Right lobe of liver (tissue), 4 donors: ENCODE data around the gene SNX9.

Source experiments
- CTCF ChIP-seq, 4 donors: fragments of 200-600 bp in 3 of 4; fragments of 450-650 bp in 1 of 4; IDR thresholded peaks; one replicate each; pipeline versions ENCODE4 v1.5.1 to v1.8.0; 2016 to 2022; ENCODE audit warnings: antibody characterized with exemption in 4 of 4, mild to moderate bottlenecking in 2 of 4
- POLR2A ChIP-seq: fragments of 450-650 bp; IDR thresholded peaks from one replicate; pipeline ENCODE4 v1.6.1; 2017; ENCODE audit warnings: antibody characterized with exemption, mild to moderate bottlenecking
- donor health status: DM: no; HTN: no; CAD: no.
- donor health status: DM: no; HTN: no; CAD: no.
- donor health status: DM: no; HTN: yes; CAD: no.

- TF ChIP-seq POLR2A (no peak), CTCF (IDR thresholded peaks at IDR 0.05) (no peak)
Measured at GRCh38 chr6:157808405-157808950, 14.6 kb upstream of the SNX9 start.
